ENCODE measurements around the gene RPL26.

DNA sequence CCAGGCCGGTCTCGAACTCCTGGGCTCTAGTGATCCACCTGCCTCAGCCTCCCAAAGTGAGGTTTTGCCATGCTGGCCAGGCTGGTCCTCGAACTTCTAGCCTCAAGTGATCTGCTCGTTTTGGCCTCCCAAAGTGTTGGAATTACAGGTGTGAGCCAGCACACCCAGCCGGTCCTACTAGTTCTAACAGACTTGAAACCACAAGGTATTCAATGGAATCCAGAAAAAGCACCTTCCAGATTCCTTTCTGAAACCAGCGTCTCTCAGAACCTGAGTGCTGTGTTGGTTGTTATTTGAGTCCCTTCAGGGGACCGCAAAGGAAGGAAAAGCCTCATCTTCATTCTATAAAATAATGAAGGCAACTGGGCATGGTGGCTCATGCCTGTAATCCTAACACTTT lies 10.6 kb downstream of the RPL26 start:
- TF ChIP-seq POLR2A (IDR thresholded peaks at IDR 0.05) = no peak
- TF ChIP-seq, protein P1, sequence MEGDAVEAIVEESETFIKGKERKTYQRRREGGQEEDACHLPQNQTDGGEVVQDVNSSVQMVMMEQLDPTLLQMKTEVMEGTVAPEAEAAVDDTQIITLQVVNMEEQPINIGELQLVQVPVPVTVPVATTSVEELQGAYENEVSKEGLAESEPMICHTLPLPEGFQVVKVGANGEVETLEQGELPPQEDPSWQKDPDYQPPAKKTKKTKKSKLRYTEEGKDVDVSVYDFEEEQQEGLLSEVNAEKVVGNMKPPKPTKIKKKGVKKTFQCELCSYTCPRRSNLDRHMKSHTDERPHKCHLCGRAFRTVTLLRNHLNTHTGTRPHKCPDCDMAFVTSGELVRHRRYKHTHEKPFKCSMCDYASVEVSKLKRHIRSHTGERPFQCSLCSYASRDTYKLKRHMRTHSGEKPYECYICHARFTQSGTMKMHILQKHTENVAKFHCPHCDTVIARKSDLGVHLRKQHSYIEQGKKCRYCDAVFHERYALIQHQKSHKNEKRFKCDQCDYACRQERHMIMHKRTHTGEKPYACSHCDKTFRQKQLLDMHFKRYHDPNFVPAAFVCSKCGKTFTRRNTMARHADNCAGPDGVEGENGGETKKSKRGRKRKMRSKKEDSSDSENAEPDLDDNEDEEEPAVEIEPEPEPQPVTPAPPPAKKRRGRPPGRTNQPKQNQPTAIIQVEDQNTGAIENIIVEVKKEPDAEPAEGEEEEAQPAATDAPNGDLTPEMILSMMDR (IDR thresholded peaks at IDR 0.05) = no peak

All from thyroid gland (tissue), 4 donors.